Measurements from ENCODE around the gene ADCY10.

- TF ChIP-seq CTCF (IDR thresholded peaks at IDR 0.05) (no peak), EZH2 (IDR thresholded peaks at IDR 0.05) (no peak), EZH2phosphoT487 (IDR thresholded peaks at IDR 0.05) (no peak)
Measured at GRCh38 chr1:167955915-167956314, 42.0 kb upstream of the ADCY10 start.
